Left ventricle myocardium inferior (tissue), 1 donor: ENCODE results near the gene UGT3A2. TPM values are rescaled to one million over a fixed set of nuclear protein-coding genes. Genes with fewer than 3 reads are reported as not detected.

Experiments used
- DNase-seq: peaks from one replicate; pipeline ENCODE4 v3.0.0-alpha.2; 2020
- H3K27ac ChIP-seq: fragments of 200-600 bp; replicated peaks from 2 replicates; pipeline ENCODE4 v1.8.0; 2021
- H3K27me3 ChIP-seq: fragments of 200-600 bp; 2 replicates; pipeline ENCODE4 v1.8.0; 2021; ENCODE audit warnings: low read depth
- H3K36me3 ChIP-seq: fragments of 200-600 bp; 2 replicates; pipeline ENCODE4 v1.8.0; 2021
- H3K4me1 ChIP-seq: fragments of 200-600 bp; 2 replicates; pipeline ENCODE4 v1.8.0; 2021
- H3K4me3 ChIP-seq: fragments of 200-600 bp; 2 replicates; pipeline ENCODE4 v1.8.0; 2021; ENCODE audit warnings: mild to moderate bottlenecking, moderate library complexity
- H3K9me3 ChIP-seq: fragments of 200-600 bp; replicated peaks from 2 replicates; pipeline ENCODE4 v1.8.0; 2021
- intact Hi-C: fragments of 100-400 bp; cut with micrococcal nuclease; formaldehyde crosslinking; loops from one replicate; pipeline ENCODE4 v1.11.0; 2022
- total RNA-seq: library from RNA; stranded (reverse); fragmentation: NEBNext Ultra II Directional; extraction: Animal tissue kit (Norgen Biotek cat#: 25700); gene quantifications from one replicate; pipeline ENCODE4 v1.2.1, GENCODE V29; 2021
- TF ChIP-seq, protein P1 (sequence below): fragments of 200-600 bp; IDR thresholded peaks from 2 replicates; pipeline ENCODE4 v1.8.0; 2021; ENCODE audit warnings: antibody characterized with exemption, mild to moderate bottlenecking, borderline replicate concordance
- donor health status: DM: no; HTN: yes; CAD: no; lungs with severe emphysema.

The UGT3A2 gene
- total RNA-seq, 1 donor from 2014 or later, result not detected

DNA sequence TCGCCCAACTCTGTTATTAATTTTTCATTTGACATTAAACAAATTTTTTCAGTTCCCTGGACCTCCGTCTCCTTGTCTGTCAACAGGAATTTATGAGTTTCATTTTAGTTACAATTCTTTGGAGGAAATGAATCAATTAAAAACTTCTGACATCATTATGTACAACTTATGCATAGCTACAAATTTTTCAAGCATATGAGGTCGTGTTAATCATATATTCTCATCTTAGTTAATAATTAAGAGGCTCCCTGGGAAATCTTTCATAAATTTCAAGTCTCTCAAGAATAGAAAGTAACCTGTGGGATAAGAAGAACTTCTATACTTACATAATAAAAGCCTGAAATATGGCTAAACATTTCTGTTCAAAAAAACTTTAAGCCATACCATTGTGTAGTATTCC, 78.9 kb downstream of the UGT3A2 start:
- Histone ChIP-seq H3K9me3 (peaks cover 2% of the 10 kb centered on the region), H3K27me3 (peaks cover 32% of the 10 kb centered on the region), H3K36me3 (no peaks in the 10 kb centered on the region), H3K27ac (no peak overlapping the region), H3K4me3 (no peak overlapping the region), H3K4me1 (no peaks in the 10 kb centered on the region)
- DNase-seq, result no peak
- intact Hi-C loops, result no loop called here
- TF ChIP-seq, protein P1, sequence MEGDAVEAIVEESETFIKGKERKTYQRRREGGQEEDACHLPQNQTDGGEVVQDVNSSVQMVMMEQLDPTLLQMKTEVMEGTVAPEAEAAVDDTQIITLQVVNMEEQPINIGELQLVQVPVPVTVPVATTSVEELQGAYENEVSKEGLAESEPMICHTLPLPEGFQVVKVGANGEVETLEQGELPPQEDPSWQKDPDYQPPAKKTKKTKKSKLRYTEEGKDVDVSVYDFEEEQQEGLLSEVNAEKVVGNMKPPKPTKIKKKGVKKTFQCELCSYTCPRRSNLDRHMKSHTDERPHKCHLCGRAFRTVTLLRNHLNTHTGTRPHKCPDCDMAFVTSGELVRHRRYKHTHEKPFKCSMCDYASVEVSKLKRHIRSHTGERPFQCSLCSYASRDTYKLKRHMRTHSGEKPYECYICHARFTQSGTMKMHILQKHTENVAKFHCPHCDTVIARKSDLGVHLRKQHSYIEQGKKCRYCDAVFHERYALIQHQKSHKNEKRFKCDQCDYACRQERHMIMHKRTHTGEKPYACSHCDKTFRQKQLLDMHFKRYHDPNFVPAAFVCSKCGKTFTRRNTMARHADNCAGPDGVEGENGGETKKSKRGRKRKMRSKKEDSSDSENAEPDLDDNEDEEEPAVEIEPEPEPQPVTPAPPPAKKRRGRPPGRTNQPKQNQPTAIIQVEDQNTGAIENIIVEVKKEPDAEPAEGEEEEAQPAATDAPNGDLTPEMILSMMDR, result no peak

Other genes with a start within 250 kb of the UGT3A2 start
- gene IL7R, start 210.0 kb downstream of the UGT3A2 start, total RNA-seq, result 0.66 TPM
- gene CAPSL, start 128.3 kb downstream of the UGT3A2 start, total RNA-seq, result not detected
- gene UGT3A1, start 75.5 kb downstream of the UGT3A2 start, total RNA-seq, result not detected
- 12.1 TPM for gene LMBRD2, start 85.0 kb upstream of the UGT3A2 start, total RNA-seq
- gene SKP2, start 85.2 kb upstream of the UGT3A2 start, total RNA-seq, result 4.6 TPM
- 35.4 TPM for gene NADK2, start 175.0 kb upstream of the UGT3A2 start, total RNA-seq
- 0.47 TPM for gene RANBP3L, start 235.0 kb upstream of the UGT3A2 start, total RNA-seq